HepG2 (cell line): Measurements from ENCODE around the gene MOV10L1. TPM values are rescaled to one million over a fixed set of nuclear protein-coding genes. Genes with fewer than 3 reads are reported as not detected.

Experiments
- ATF2 ChIP-seq: sonication (generic); formaldehyde crosslinking; IDR thresholded peaks from 2 replicates; pipeline ENCODE4 v1.4.0; 2020; ENCODE audit warnings: missing genetic modification reagents
- ATF6 ChIP-seq: sonication (generic); formaldehyde crosslinking; conservative IDR thresholded peaks from 2 replicates; pipeline ENCODE4 v1.4.0; 2020; ENCODE audit warnings: missing genetic modification reagents
- BCL6 ChIP-seq: IDR thresholded peaks from 2 replicates; pipeline ENCODE4 v1.6.1; 2016; ENCODE audit warnings: missing genetic modification reagents, missing compliant biosample characterization
- DPF2 ChIP-seq: sonication (generic); formaldehyde crosslinking; IDR thresholded peaks from 2 replicates; pipeline ENCODE4 v1.4.0; 2020; ENCODE audit warnings: mild to moderate bottlenecking, low read depth, missing genetic modification reagents, borderline replicate concordance
- IKZF4 ChIP-seq: sonication (generic); formaldehyde crosslinking; IDR thresholded peaks from 2 replicates; pipeline ENCODE4 v1.5.1; 2020; ENCODE audit warnings: borderline replicate concordance, mild to moderate bottlenecking, low read depth, missing genetic modification reagents; ENCODE audit errors: not compliant biosample characterization
- KAT7 ChIP-seq: IDR thresholded peaks from 2 replicates; pipeline ENCODE4 v1.6.1; 2018; ENCODE audit warnings: borderline replicate concordance, missing compliant biosample characterization
- KAT8 ChIP-seq: IDR thresholded peaks from 2 replicates; pipeline ENCODE4 v1.6.1; 2016; ENCODE audit warnings: missing genetic modification reagents, missing compliant biosample characterization
- MTERF4 ChIP-seq: sonication (generic); formaldehyde crosslinking; IDR thresholded peaks from 2 replicates; pipeline ENCODE4 v1.8.0; 2023; ENCODE audit warnings: mild to moderate bottlenecking, missing genetic modification reagents
- MTF1 ChIP-seq: sonication (generic); formaldehyde crosslinking; IDR thresholded peaks from 2 replicates; pipeline ENCODE4 v1.5.0; 2020; ENCODE audit warnings: missing genetic modification reagents
- NFATC3 ChIP-seq: sonication (generic); formaldehyde crosslinking; IDR thresholded peaks from 2 replicates; pipeline ENCODE4 v1.5.1; 2020; ENCODE audit warnings: mild to moderate bottlenecking, missing genetic modification reagents
- RBM39 ChIP-seq: fragments of 200-400 bp; formaldehyde crosslinking; IDR thresholded peaks from one replicate; pipeline ENCODE4 v1.6.1; 2018; ENCODE audit warnings: antibody characterized with exemption, mild to moderate bottlenecking, low read depth, low read length; ENCODE audit not compliant: poor library complexity, severe bottlenecking
- RCOR2 ChIP-seq: IDR thresholded peaks from 2 replicates; pipeline ENCODE4 v1.6.1; 2016; ENCODE audit warnings: missing biosample characterization, missing genetic modification reagents
- SKI ChIP-seq: fragments of 450-650 bp; IDR thresholded peaks from one replicate; pipeline ENCODE4 v1.6.1; 2018; ENCODE audit warnings: mild to moderate bottlenecking; ENCODE audit not compliant: partially characterized antibody
- SMAD1 ChIP-seq: sonication (generic); formaldehyde crosslinking; IDR thresholded peaks from 2 replicates; pipeline ENCODE4 v1.4.0; 2020; ENCODE audit warnings: missing genetic modification reagents, low read depth, mild to moderate bottlenecking, borderline replicate concordance
- SMAD9 ChIP-seq: sonication (generic); formaldehyde crosslinking; IDR thresholded peaks from 2 replicates; pipeline ENCODE4 v1.5.1; 2020; ENCODE audit warnings: mild to moderate bottlenecking, missing genetic modification reagents
- TARDBP ChIP-seq: sonication (generic); formaldehyde crosslinking; IDR thresholded peaks from 2 replicates; pipeline ENCODE4 v1.8.0; 2022; ENCODE audit warnings: mild to moderate bottlenecking, missing genetic modification reagents
- ZBTB25 ChIP-seq: IDR thresholded peaks from 2 replicates; pipeline ENCODE4 v1.6.1; 2018; ENCODE audit warnings: missing genetic modification reagents
- ZNF136 ChIP-seq: sonication (generic); formaldehyde crosslinking; IDR thresholded peaks from 2 replicates; pipeline ENCODE4 v1.8.1; 2022; ENCODE audit warnings: low read depth, mild to moderate bottlenecking, moderate library complexity, missing genetic modification reagents
- ZNF34 ChIP-seq: sonication (generic); formaldehyde crosslinking; IDR thresholded peaks from 2 replicates; pipeline ENCODE4 v1.4.0; 2020; ENCODE audit warnings: mild to moderate bottlenecking, missing genetic modification reagents, borderline replicate concordance
- ZNF468 ChIP-seq: sonication (generic); formaldehyde crosslinking; IDR thresholded peaks from 2 replicates; pipeline ENCODE4 v1.8.0; 2022; ENCODE audit warnings: mild to moderate bottlenecking, moderate library complexity, missing genetic modification reagents
- ZNF512 ChIP-seq: sonication (generic); formaldehyde crosslinking; IDR thresholded peaks from 2 replicates; pipeline ENCODE4 v1.4.0; 2020; ENCODE audit warnings: mild to moderate bottlenecking, missing genetic modification reagents
- ZNF766 ChIP-seq: sonication (generic); formaldehyde crosslinking; IDR thresholded peaks from 2 replicates; pipeline ENCODE4 v1.5.0; 2020; ENCODE audit warnings: missing genetic modification reagents, borderline replicate concordance
- ZSCAN22 ChIP-seq: sonication (generic); formaldehyde crosslinking; IDR thresholded peaks from 2 replicates; pipeline ENCODE4 v1.4.0; 2020; ENCODE audit warnings: mild to moderate bottlenecking, missing genetic modification reagents
- polyA plus RNA-seq, 8 experiments: library from polyadenylated mRNA; depleted of rRNA in 3 of 8; stranded (reverse) in 7 of 8; unstranded in 1 of 8; fragments of >200 nt; fragmentation: Illumina TruSeq in 4 of 8; extraction: Trizol in 4 of 8; gene quantifications; 2 replicates each; pipeline versions ENCODE4 v1.2.1 to v1.2.3, GENCODE V29; 2011 to 2016; ENCODE audit warnings: low read depth in 4 of 8, missing spikeins in 1 of 8, mixed read lengths in 1 of 8; ENCODE audit not compliant: insufficient read depth in 1 of 8
- total RNA-seq, 5 experiments: library from RNA; depleted of rRNA; stranded (reverse); fragments of >200 nt; fragmentation: Illumina TruSeq; extraction: Trizol; gene quantifications; 2 replicates each; pipeline ENCODE4 v1.2.3, GENCODE V29; 2016; ENCODE audit warnings: low read depth in 1 of 5

Gene MOV10L1
- total and polyA plus RNA-seq, 2 of the 13 experiments (the other 11 are each of a cell fraction or from before 2014, with no cell fraction given) = 0.11 to 0.12 TPM

- TF ChIP-seq KAT7 (CRISPR knock-in tag) (no peak; the same call in 1 of the 2 replicates), ZNF136 (CRISPR knock-in tag) (no peak), MTF1 (CRISPR knock-in tag) (no peak), ZBTB25 (CRISPR knock-in tag) (0 out of 2 replicates have a peak, but pooled peaks have one; percentile 41), ZNF512 (no peak), SMAD9 (CRISPR knock-in tag) (no peak), ZNF34 (CRISPR knock-in tag) (no peak; the same call in 1 of the 2 replicates), RCOR2 (CRISPR knock-in tag) (no peak), SKI (no peak), RBM39 (no peak), ZNF766 (no peak), MTERF4 (CRISPR knock-in tag) (no peak), KAT8 (CRISPR knock-in tag) (no peak), ZNF468 (CRISPR knock-in tag) (no peak), DPF2 (CRISPR knock-in tag) (no peak), BCL6 (CRISPR knock-in tag) (0 out of 2 replicates have a peak, but pooled peaks have one; percentile 14), IKZF4 (CRISPR knock-in tag) (no peak), NFATC3 (CRISPR knock-in tag) (no peak), ATF2 (0 out of 2 replicates have a peak, but pooled peaks have one; percentile 8), TARDBP (CRISPR knock-in tag) (peak; percentile 41; the same call in 1 of the 2 replicates), ATF6 (CRISPR knock-in tag) (no peak), SMAD1 (CRISPR knock-in tag) (0 out of 2 replicates have a peak, but pooled peaks have one; percentile 20), ZSCAN22 (no peak; the same call in 1 of the 2 replicates)
Measured at GRCh38 chr22:50145721-50146438, 56.1 kb downstream of the MOV10L1 start (continued).
